Motor neuron (in vitro differentiated cells): ENCODE data around the gene FMN1. TPM values are rescaled to one million over a fixed set of nuclear protein-coding genes. Genes with fewer than 3 reads are reported as not detected.

Source experiments
- ATAC-seq, 8 experiments: fragments of 200-7000 bp; cut with Tn5 transposase; replicated peaks in 6 of 8; 2 replicates each; pipeline ENCODE4 v1.8.0; 2021; ENCODE audit warnings: mild to moderate bottlenecking in 8 of 8, moderate library complexity in 8 of 8
- H3K27ac ChIP-seq, 2 donors: fragments of 250-450 bp; sonication (Bioruptor Pico); 2 replicates each; pipeline ENCODE4 v1.9.0; 2021; ENCODE audit warnings: antibody characterized with exemption in 2 of 2, mild to moderate bottlenecking in 2 of 2, moderate library complexity in 1 of 2
- H3K4me1 ChIP-seq, 2 donors: fragments of 250-450 bp; sonication (Bioruptor Pico); replicated peaks in 1 of 2; 2 replicates each; pipeline ENCODE4 v1.6.1; 2021; ENCODE audit warnings: antibody characterized with exemption in 2 of 2, mild to moderate bottlenecking in 2 of 2, moderate library complexity in 1 of 2
- H3K4me3 ChIP-seq, 5 donors: fragments of 250-450 bp; sonication (Bioruptor Pico); 2 replicates each; pipeline ENCODE4 v1.9.0; 2021; ENCODE audit warnings: antibody characterized with exemption in 5 of 5, mild to moderate bottlenecking in 5 of 5, moderate library complexity in 4 of 5
- WGBS, 10 experiments: fragments of 450-650 bp; shearing (Covaris generic); methylation state at CpG; one replicate each; pipeline ENCODE4 v1.0.0; 2022; 5-methylcytosine and 5-hydroxymethylcytosine counted together
- in situ Hi-C, 9 experiments: fragments of 400-800 bp; cut with MboI; loops; one replicate each; pipeline ENCODE4 v1.15.0; 2021; ENCODE audit warnings: low sequenced_read_pairs in 9 of 9, low pct_unique_long_range_greater_than_20kb in 2 of 9; ENCODE audit not compliant: unreplicated experiment in 9 of 9
- total RNA-seq, 8 experiments: library from RNA; unstranded; fragments of 300-600 nt; gene quantifications; 2 replicates each; pipeline versions ENCODE4 v1.2.3 to v1.2.4, GENCODE V29; 2022

FMN1 gene
- total RNA-seq, 8 experiments from 2014 or later, result 0.27 to 4.2 (median 2.0) TPM

DNA sequence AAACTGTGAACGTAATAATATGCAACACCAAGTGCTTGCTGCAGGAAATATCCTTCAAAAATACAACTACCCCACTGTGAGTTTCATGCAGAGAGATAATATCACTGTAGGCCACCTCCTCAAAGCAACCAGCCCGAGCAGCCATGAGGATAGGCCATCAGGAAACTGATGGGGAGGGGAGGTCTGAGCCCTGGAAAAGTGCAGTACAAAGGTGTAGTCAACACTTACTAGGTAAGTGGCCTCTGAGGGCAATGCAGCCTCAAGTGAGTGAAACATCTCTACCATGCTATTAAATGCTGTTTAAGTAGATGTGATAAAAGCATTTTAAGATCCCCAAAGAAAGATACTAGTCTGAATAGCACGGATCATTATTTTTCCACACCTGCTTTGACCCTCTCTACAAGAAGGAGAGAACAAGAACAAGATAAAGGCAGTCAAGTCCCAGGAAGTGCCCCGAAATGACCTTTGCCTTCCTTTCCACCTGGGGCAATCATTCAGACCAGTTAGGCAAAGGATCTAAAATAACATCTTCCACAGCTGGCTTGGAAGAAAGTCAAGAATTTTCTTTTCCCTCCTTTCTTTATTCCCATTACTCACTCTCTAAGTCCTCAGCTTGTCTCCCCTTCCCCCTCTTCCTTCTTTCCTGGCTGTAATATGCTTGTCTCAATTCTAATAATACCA lies 62.8 kb downstream of the FMN1 start:
- ATAC-seq, result no peak
- Histone ChIP-seq H3K27ac (no peak overlapping the region), H3K4me1 (no peaks in the 10 kb centered on the region), H3K4me3 (no peak overlapping the region)
- 38 to 100% (median 86%) methylated on average over 1 to 4 of the region's 4 CpGs; no CpG with 5 or more reads in 1 of the 10 experiments for WGBS, 10 experiments
- in situ Hi-C loops, result loop anchor here in 4 of 9 experiments (10.0 to 25.0 kb wide), 4 partner anchors 47 to 469 kb away; no protein-coding TSS in a partner anchor

DNA sequence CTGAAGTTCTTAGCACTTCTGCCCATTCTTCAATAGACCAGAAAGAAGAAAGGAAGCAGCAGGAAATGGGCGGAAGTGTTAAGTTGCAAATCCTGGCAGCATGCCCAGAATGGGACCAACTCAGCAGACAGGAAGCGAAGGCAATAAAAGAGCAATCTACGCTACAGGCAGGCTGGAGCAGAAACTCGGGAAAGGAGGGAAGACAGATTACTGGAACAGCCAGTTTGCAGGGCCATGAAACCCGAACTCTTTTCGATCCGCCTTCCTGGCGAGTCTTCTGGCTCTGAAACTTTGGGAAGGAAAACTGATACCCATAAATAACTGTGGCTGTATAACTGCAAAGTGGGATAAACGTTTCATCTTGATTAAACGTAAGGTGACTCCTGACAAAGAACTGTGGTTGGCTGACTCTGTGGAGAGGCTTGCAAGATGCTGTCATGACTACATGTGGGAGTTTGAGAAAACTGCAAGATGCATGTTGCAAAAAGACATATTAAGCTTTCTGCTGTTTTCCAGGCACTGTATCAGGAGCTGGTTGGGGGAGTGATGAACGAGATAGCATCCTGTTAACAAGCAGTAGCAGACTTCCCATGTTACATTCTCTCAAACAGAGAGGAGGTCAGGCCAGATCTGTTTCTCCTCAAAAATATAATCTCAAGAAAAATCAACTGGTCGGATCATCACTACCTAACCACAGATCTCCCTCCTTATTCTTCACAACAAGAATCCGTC lies 67.8 kb downstream of the FMN1 start:
- Histone ChIP-seq H3K4me1 (peaks cover 0 to 5% of the 10 kb centered on the region in 2 donors), H3K27ac (no peak overlapping the region), H3K4me3 (no peak overlapping the region)
- WGBS, 10 experiments, result 12 to 62% (median 48%) methylated on average over 3 to 11 of the region's 13 CpGs
- ATAC-seq, result peak in 7 of 8 experiments; percentile 31 to 97 (median 77)
- in situ Hi-C loops, result loop anchor here in 3 of 9 experiments (25.0 kb wide), 2 partner anchors 114 to 464 kb away; no protein-coding TSS in a partner anchor

DNA sequence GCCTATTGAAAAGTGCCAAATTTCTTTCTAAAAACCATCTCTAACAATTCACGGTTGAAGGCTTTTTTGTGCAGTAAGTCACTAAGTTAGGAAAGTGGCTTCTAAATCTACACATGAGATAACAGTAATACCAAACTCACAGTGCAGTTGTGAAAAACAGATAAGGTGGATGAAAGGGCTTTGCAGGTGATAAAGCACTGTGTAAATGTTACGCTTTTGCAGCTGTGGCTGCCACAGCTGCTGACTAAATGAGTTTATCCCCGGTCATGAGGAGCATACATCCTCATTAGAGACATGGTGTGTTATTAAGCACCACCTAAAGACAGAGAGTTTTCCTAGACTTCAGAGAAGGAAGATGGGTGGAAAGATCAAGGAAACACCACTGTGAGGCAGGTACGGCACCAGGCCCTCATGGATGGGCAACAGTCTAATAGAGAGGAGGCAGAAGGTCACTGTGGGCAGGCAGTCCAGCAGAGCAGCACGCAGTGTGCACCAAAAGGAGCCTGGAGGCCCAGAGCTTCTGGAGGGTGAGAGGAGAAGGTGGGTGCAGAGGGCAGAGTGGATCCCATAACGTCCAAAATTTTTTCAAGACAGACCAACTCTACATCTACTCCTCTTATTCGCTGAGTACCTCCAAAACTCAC lies 68.5 kb downstream of the FMN1 start:
- Histone ChIP-seq H3K4me3 (no peak overlapping the region), H3K27ac (no peak overlapping the region), H3K4me1 (peaks cover 0 to 5% of the 10 kb centered on the region in 2 donors)
- 67 to 95% (median 80%) methylated on average over 2 to 5 of the region's 7 CpGs; no CpG with 5 or more reads in 2 of the 10 experiments for WGBS, 10 experiments
- in situ Hi-C loops, result loop anchor here in 3 of 9 experiments (25.0 kb wide), 2 partner anchors 114 to 464 kb away; no protein-coding TSS in a partner anchor
- peak in 3 of 8 experiments; percentile 22 to 50 (median 30) for ATAC-seq

DNA sequence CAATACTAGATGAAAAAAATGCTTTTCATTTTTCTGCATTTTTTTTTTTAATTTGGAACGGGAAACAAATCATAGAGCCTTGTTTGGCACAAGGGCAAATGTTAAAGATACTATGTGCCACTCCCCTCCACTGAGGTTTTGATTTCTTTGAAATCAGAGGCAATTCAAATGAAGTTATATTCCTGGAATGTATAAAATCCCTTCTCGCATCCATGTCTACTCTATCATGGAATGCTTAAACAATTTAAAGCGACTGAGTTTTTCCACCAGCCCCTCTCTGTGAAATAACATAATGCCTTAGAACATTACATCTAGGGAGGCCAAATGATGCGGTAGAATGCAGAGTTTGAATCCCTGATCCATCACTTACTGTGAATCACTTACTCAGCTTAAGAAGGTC lies 69.7 kb downstream of the FMN1 start:
- WGBS, 10 experiments, result 4 to 72% (median 56%) methylated on average over 3 to 4 of the region's 4 CpGs
- in situ Hi-C loops, result loop anchor here in 3 of 9 experiments (25.0 kb wide), 2 partner anchors 113 to 463 kb away; no protein-coding TSS in a partner anchor

DNA sequence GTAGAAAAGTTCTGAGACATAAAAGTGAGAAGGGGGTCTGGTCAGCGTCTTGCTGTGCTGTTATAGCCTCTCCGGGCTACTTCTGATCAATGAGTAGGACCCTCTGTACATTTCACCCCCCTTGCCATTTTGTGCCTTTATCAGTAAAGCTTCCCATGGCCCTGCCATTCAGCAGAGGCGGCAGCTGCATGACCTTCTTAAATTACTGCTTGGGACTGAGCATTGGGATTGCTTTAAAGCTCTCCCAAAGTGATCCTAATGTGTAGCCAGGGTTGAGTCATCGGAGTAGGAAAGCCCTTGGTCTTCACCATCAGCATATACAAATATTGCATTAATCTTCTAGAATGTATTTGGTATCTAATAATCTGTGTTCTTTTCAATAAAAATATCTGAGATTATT lies 70.2 kb downstream of the FMN1 start:
- in situ Hi-C loops, result no loop called here
- no peak overlapping the region for H3K4me3 ChIP-seq
- ATAC-seq, result no peak
- WGBS, 10 experiments, result 14 to 100% (median 73%) methylated on average over 1 to 4 of the region's 4 CpGs; no CpG with 5 or more reads in 1 of the 10 experiments
- H3K4me1 ChIP-seq, result peaks cover 0 to 5% of the 10 kb centered on the region in 2 donors
- no peak overlapping the region for H3K27ac ChIP-seq

More for the DNA sequence above, 69.7 kb downstream of the FMN1 start:
- Histone ChIP-seq H3K4me3 (no peak overlapping the region), H3K4me1 (peaks cover 0 to 5% of the 10 kb centered on the region in 2 donors), H3K27ac (no peak overlapping the region)
- peak in 1 of 8 experiments; percentile 36 for ATAC-seq

DNA sequence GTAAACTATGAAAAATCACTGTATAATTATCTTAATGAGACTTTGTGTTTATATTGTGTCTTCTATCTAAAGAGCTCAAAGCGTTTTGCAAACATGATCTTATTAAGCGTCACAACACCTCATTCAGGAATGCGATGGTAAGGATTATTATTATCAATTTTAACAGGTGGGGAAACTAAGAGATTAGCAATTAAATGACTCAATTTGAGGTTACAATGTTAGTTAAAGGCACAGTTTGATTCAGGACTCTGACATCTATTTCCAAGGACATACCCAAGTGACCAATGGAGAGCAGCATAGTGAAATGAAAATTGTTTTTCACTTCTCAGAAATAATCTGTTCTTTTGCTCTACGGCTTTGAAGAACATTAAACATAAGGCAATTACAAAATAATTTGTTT lies 74.6 kb downstream of the FMN1 start:
- Histone ChIP-seq H3K4me3 (no peak overlapping the region), H3K27ac (no peak overlapping the region), H3K4me1 (no peaks in the 10 kb centered on the region)
- WGBS, 10 experiments, result 72 to 96% (median 90%) methylated on average over 2 to 4 of the region's 4 CpGs
- ATAC-seq, result no peak
- in situ Hi-C loops, result no loop called here

DNA sequence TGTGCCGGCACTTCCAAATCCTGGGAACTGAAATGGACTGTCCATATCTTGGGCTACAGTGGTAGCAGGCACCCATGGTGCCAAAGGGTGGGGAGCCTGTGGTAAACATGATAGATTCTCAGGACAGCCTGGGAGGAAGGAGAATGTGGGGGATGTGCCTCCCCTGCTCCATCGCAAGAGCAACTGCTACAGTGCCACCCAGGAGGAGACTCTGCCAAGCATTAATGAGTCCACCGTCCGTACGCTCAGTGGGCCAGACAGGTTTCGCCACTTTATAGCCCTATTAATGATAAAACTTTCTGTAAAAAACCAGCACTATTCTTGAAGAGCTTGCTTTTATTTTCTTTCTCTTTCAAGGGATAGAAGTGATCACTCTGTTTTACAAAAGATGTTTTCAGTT lies 75.2 kb downstream of the FMN1 start:
- no peak overlapping the region for H3K27ac ChIP-seq
- in situ Hi-C loops, result no loop called here
- WGBS, 10 experiments, result 83 to 98% (median 91%) methylated on average over 4 to 6 of the region's 6 CpGs; no CpG with 5 or more reads in 3 of the 10 experiments
- no peak for ATAC-seq
- no peaks in the 10 kb centered on the region for H3K4me1 ChIP-seq
- no peak overlapping the region for H3K4me3 ChIP-seq

DNA sequence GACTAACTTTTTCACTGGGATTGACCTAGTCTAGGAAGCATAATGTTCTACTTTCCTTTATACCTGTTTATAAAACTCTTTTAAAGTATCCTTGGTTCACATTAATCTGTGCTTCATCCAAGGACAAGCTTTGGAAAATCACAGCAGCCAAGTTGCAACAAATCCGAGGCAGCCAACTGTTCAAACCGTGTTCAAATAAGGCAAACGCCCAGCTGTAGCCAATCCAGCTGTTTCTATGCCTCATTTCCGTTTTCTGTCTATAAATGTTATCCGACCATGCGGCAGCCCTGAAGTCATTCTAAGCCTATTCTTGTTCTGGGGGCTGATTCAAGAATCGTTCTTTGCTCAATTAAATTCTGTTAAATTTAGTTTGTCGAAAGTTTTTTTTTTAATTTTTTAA lies 78.3 kb downstream of the FMN1 start:
- WGBS, 10 experiments, result 33 to 91% (median 83%) methylated on average over 4 to 8 of the region's 8 CpGs
- in situ Hi-C loops, result no loop called here
- Histone ChIP-seq H3K27ac (no peak overlapping the region), H3K4me3 (no peak overlapping the region), H3K4me1 (peaks cover 3 to 6% of the 10 kb centered on the region in 2 donors)
- no peak for ATAC-seq

DNA sequence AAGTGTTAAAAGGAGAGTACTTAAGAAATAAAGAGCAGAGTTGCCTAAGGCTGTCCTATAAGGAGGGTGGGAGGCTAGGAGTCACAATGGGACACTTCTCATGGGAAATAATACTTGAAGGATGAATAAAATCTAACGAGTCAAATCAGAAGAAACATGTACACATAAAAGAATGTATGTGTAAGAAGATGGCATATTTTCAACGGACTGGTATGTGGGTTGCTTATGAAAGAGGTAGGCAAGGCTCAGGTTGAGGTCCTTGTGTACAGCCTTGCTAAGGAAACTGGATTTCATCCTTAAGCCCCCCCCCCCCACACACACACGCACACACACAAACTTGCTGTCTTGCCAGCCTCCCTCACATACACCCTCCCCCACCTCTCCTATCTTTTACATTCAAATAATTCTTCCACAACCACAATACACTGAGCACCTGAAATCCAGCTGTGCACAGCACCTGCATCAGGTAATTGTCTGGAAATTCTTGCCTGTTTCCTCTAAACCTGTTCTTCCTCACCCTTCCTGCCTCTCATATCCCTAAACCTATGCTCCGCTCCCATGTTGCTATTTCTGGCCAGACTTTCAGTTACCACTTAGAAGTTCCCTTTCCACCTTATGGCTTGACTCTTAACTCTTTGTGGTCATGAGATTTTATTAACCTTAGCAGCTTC lies 79.2 kb downstream of the FMN1 start:
- no peak overlapping the region for H3K27ac ChIP-seq
- H3K4me1 ChIP-seq, result peaks cover 3 to 8% of the 10 kb centered on the region in 2 donors
- ATAC-seq, result no peak
- in situ Hi-C loops, result no loop called here
- WGBS, 10 experiments, result 50 to 100% (median 80%) methylated on average over 1 to 4 of the region's 4 CpGs; no CpG with 5 or more reads in 1 of the 10 experiments
- no peak overlapping the region for H3K4me3 ChIP-seq

DNA sequence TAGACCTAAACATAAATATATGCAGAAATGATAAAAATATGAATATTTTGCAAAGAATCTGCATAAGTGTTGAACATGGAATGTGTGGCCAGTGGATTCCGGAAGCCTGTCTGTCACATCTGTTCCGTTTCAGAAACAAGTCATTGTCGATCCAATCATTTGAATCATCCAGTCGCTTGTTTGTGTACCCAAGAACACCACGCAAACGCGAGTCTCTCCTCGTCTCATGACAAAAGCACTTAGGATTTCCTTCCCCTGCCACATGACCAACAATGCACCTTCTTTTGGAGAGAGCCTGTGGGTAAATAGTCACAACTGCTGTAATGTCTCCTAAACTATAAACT lies 80.2 kb downstream of the FMN1 start:
- Histone ChIP-seq H3K4me3 (no peak overlapping the region), H3K4me1 (peaks cover 3 to 8% of the 10 kb centered on the region in 2 donors), H3K27ac (no peak overlapping the region)
- in situ Hi-C loops, result no loop called here
- WGBS, 10 experiments, result 78 to 100% (median 96%) methylated on average over 1 to 8 of the region's 8 CpGs; no CpG with 5 or more reads in 2 of the 10 experiments
- ATAC-seq, result peak in 1 of 8 experiments; percentile 65

DNA sequence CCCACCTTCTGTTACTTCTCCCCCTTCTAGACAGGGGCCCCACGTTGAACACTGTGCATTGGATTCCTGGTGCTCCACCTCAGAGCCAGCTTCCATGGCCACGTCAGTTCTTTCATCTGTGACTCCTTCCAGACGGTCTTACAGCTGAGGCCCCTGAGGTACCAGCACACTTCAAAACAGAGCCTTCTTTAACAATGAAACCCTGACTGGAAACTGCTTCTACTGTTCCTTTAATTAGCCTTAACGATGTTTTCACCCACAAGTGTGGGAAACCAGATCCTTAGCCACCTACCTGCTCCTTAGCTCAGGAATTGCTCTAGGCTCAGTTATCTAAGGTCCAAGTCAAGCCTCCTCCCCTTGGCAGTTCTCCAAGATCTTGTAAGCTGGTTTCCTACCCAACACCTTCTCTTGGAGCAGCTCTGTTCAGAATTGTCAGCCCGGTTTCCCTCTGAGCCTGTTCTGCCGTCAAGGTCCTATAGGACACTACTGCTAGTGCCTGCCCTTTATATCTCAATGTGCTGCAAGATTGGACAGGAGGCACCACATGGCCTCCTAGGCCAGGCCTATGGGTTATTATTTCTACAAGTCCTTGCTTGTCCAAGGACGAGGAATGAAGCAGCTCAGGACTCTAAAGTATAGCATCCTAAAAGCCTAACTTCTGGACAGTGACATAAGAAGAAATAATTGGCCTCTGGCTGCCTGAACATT lies 80.7 kb downstream of the FMN1 start:
- ATAC-seq, result peak in 2 of 8 experiments; percentile 29 to 72
- in situ Hi-C loops, result no loop called here
- no peak overlapping the region for H3K4me3 ChIP-seq
- WGBS, 10 experiments, result 61 to 100% (median 78%) methylated on average over 2 to 6 of the region's 7 CpGs
- no peak overlapping the region for H3K27ac ChIP-seq
- H3K4me1 ChIP-seq, result peaks cover 3 to 8% of the 10 kb centered on the region in 2 donors

DNA sequence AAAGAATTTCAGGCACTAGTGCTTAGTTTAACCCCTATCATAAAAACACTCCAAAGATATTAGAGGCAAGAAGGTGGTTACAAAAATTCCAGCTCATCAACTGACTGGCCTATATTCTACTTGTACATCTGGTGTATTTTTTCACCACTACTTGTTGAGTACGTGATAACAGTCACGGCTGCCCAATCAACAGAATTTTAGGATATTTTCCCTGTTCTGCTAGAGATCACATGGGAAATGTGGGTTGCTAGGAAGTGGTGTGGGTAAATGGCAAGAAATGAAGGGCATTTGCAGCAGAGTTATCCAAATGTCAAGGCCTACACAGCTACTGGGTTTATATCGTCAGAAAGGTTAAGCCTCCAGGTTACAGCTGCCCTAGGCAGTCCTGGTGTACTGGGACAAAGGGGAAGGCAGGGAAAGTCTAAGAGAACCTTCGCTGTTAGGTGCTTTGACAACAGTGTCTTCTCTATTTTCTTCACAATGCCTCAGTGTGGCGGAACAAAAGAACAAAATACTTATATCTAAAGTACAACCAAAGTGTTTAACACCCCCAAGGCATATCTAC lies 81.9 kb downstream of the FMN1 start:
- in situ Hi-C loops, result no loop called here
- 69 to 100% (median 95%) methylated on average over 1 to 4 of the region's 5 CpGs; no CpG with 5 or more reads in 1 of the 10 experiments for WGBS, 10 experiments
- peak in 1 of 8 experiments; percentile 51 for ATAC-seq
- peaks cover 3 to 8% of the 10 kb centered on the region in 2 donors for H3K4me1 ChIP-seq
- H3K27ac ChIP-seq, result no peak overlapping the region
- H3K4me3 ChIP-seq, result no peak overlapping the region
